Activated B cell treated with CpG ODN at 0.5 μM for 24 hours (primary cell): ENCODE data around the gene TSPEAR. TPM values are rescaled to one million over a fixed set of nuclear protein-coding genes. Genes with fewer than 3 reads are reported as not detected.
"Not testable (repeated sequence)": the region's sequence is repeated elsewhere in the genome, so short reads cannot be mapped to it uniquely, and the experiment has no call there.

Experiments used
- ATAC-seq: fragments of 200-7000 bp; cut with Tn5 transposase; one replicate; pipeline ENCODE4 v1.10.0; 2021; ENCODE audit warnings: low read depth, mild to moderate bottlenecking, moderate library complexity
- CTCF ChIA-PET: fragments of 350-600 bp; sonication (Branson Sonifier 250); formaldehyde crosslinking; loops from one replicate; lab custom pipeline; 2021; ENCODE audit warnings: antibody characterized with exemption; lab: Charles Lee
- POLR2A ChIA-PET: fragments of 350-600 bp; sonication (Branson Sonifier 250); formaldehyde crosslinking; loops from one replicate; lab custom pipeline; 2021; ENCODE audit warnings: antibody characterized with exemption; lab: Charles Lee
- DNase-seq: peaks from one replicate; pipeline ENCODE4 v3.0.0; 2022
- H3K27ac Mint-ChIP-seq: one replicate; pipeline ENCODE4 v1.8.0; 2020; ENCODE audit warnings: mixed read lengths
- H3K27me3 Mint-ChIP-seq: one replicate; pipeline ENCODE4 v1.8.0; 2021; ENCODE audit warnings: mixed read lengths
- H3K36me3 Mint-ChIP-seq: one replicate; pipeline ENCODE4 v1.8.0; 2021; ENCODE audit warnings: low read depth, mixed read lengths
- H3K4me1 Mint-ChIP-seq: one replicate; pipeline ENCODE4 v1.8.0; 2021; ENCODE audit warnings: mixed read lengths
- H3K4me3 Mint-ChIP-seq: one replicate; pipeline ENCODE4 v1.8.0; 2020; ENCODE audit warnings: mild to moderate bottlenecking, mixed read lengths
- H3K9me3 Mint-ChIP-seq: one replicate; pipeline ENCODE4 v1.8.0; 2020; ENCODE audit warnings: mixed read lengths
- intact Hi-C: fragments of 100-400 bp; cut with micrococcal nuclease; formaldehyde crosslinking; loops from one replicate; pipeline ENCODE4 v1.15.1; 2024
- total RNA-seq: library from RNA; stranded (reverse); gene quantifications from 2 replicates; pipeline ENCODE4 v1.2.3, GENCODE V29; 2022
- TF ChIP-seq, protein P1 (sequence below): fragments of 200-600 bp; IDR thresholded peaks from one replicate; pipeline ENCODE4 v1.8.0; 2022; ENCODE audit warnings: antibody characterized with exemption, mild to moderate bottlenecking

Gene TSPEAR
- total RNA-seq, 1 donor from 2014 or later = not detected

DNA sequence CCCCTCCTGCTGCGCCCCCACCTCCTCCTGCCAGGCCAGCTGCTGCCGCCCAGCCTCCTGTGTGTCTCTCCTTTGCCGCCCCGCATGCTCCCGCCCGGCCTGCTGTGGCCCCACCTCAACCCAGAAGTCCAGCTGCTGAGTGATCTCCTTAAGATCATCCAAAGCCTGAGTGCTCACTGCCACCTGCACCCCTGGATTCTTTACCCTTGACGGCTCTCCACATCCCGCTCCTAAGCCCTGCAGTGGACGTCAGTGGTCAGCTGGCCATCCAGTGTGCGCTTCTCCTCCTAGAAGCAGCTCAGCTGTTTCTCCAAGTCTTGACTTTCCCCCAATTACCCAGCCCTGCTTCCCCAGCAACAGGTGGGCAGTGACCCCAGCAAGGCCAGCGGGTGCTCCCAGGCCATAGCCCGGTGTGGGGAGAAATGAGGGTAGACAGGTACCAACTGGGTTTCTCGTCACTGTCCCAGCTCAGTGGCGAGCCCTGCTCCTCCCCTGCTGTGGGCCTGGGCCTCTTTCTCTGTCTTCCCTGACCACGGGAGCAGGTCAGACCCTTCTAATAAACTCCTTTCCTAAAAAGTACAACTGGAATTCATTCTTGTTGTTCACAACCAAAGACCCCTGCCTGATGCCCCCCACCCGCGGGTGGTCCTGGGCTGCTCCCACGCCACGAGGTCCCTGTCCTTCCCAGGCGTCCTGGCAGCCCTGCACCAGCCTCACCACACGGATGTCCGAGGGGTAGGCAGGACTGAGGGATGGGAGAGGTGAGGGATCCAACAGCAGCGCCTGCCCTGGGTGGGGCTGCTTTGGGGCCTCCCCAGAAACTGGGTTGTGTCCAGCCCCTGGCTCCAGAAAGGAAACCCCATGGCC is 109.5 kb downstream of the TSPEAR start:
- H3K4me3 Mint-ChIP-seq = no peak overlapping the region
- no peaks in the 10 kb centered on the region for H3K4me1 Mint-ChIP-seq
- DNase-seq (no peak), ATAC-seq (no peak)
- POLR2A ChIA-PET = no interaction called here
- no peaks in the 10 kb centered on the region for H3K36me3 Mint-ChIP-seq
- H3K27ac Mint-ChIP-seq = no peak overlapping the region
- CTCF ChIA-PET = no interaction called here
- peaks cover 15% of the 10 kb centered on the region for H3K9me3 Mint-ChIP-seq
- TF ChIP-seq, protein P1, sequence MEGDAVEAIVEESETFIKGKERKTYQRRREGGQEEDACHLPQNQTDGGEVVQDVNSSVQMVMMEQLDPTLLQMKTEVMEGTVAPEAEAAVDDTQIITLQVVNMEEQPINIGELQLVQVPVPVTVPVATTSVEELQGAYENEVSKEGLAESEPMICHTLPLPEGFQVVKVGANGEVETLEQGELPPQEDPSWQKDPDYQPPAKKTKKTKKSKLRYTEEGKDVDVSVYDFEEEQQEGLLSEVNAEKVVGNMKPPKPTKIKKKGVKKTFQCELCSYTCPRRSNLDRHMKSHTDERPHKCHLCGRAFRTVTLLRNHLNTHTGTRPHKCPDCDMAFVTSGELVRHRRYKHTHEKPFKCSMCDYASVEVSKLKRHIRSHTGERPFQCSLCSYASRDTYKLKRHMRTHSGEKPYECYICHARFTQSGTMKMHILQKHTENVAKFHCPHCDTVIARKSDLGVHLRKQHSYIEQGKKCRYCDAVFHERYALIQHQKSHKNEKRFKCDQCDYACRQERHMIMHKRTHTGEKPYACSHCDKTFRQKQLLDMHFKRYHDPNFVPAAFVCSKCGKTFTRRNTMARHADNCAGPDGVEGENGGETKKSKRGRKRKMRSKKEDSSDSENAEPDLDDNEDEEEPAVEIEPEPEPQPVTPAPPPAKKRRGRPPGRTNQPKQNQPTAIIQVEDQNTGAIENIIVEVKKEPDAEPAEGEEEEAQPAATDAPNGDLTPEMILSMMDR = no peak
- H3K27me3 Mint-ChIP-seq = peaks cover 30% of the 10 kb centered on the region
- intact Hi-C loops = no loop called here

DNA sequence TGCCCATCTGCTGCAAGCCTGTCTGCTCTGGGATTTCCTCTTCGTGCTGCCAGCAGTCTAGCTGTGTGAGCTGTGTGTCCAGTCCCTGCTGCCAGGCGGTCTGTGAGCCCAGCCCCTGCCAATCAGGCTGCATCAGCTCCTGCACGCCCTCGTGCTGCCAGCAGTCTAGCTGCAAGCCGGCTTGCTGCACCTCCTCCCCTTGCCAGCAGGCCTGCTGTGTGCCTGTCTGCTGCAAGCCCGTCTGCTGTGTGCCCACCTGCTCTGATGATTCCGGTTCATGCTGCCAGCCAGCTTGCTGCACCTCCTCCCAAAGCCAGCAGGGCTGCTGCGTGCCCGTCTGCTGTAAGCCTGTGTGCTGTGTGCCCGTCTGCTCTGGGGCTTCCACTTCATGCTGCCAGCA is 110.3 kb downstream of the TSPEAR start:
- H3K27ac Mint-ChIP-seq, CTCF ChIA-PET, H3K4me3 Mint-ChIP-seq, H3K36me3 Mint-ChIP-seq, intact Hi-C loops, H3K4me1 Mint-ChIP-seq, ATAC-seq, DNase-seq, POLR2A ChIA-PET: not testable (repeated sequence)
- peaks cover 12% of the 10 kb centered on the region for H3K9me3 Mint-ChIP-seq
- H3K27me3 Mint-ChIP-seq = peaks cover 26% of the 10 kb centered on the region

DNA sequence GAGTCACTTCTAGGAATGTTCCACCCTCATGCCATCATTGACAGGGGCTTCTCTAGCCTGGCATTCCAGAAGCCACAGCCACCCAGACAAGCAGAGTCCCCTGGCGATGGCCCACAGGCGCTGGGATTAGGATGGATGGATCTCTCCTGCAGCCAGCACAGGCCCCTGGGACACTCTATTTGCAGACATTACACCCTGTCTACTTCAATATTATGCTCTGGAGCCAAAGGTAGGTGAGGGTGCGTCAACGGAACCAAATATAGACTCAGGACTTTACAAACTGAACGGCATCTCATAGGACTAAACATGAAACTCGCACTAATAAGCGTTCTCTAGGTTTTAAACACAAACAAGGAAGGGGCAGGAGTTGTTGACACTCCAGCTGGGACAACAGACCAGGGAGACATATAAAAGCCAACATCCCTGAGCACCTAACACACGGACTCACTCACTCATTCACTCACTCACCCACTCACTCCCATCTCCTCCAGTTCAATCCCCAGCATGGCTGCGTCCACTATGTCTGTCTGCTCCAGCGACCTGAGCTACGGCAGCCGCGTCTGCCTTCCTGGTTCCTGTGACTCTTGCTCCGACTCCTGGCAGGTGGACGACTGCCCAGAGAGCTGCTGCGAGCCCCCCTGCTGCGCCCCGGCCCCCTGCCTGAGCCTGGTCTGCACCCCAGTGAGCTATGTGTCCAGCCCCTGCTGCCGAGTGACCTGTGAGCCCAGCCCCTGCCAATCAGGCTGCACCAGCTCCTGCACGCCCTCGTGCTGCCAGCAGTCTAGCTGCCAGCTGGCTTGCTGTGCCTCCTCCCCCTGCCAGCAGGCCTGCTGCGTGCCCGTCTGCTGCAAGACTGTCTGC is 111.0 kb downstream of the TSPEAR start, which contains the start of gene KRTAP10-7:
KRTAP10-7 (plus strand) TSS at position 480 of the 861 bp plus-strand sequence; CDS start at position 505, 25 bp downstream.
- CTCF ChIA-PET, H3K27ac Mint-ChIP-seq, intact Hi-C loops, ATAC-seq, H3K36me3 Mint-ChIP-seq, DNase-seq, H3K4me3 Mint-ChIP-seq, POLR2A ChIA-PET, H3K4me1 Mint-ChIP-seq, H3K9me3 Mint-ChIP-seq: not testable (repeated sequence)
- peaks cover 26% of the 10 kb centered on the region for H3K27me3 Mint-ChIP-seq

DNA sequence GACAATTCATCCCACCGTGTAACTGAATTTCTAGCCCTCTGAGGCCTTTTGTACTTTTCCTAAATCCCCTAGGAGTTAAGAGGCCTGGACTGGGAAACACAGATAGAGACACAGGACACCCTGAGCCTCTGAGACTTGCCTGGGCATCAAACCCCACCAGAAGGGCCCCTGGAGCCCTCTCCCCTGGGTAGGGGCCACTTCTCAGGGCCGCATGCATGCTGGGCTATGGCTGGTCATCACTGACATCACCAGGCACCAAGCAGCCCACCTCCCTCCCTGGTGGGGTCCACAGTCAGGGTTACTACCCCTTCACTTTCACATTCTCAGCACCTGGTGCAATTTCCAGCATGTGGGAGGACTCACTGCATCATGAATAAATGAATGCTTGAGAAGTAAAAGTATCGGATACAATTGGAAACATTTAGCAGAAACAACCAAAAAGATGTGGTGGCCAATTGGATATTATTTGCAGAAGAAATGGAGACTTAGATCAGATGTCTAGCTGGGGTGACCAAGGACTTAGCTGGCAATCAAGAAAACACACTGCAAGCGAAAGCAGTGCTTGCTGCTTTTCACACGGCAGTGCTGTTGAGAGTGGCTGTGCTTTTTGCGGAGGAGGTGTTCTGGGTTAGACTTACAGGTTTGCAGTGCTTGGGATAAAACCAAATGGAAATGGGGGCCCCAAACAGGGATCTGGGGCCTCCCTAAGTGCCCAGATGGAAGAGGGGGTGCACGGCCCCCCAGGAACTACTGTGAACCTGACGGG is 111.9 kb downstream of the TSPEAR start:
- Mint-ChIP-seq H3K4me3 (no peak overlapping the region), H3K9me3 (peaks cover 4% of the 10 kb centered on the region), H3K27me3 (peaks cover 23% of the 10 kb centered on the region), H3K36me3 (no peaks in the 10 kb centered on the region), H3K27ac (no peak overlapping the region), H3K4me1 (no peaks in the 10 kb centered on the region)
- POLR2A ChIA-PET = no interaction called here
- TF ChIP-seq, protein P1 = no peak
- no peak for ATAC-seq
- CTCF ChIA-PET = no interaction called here
- no peak for DNase-seq
- intact Hi-C loops = no loop called here

DNA sequence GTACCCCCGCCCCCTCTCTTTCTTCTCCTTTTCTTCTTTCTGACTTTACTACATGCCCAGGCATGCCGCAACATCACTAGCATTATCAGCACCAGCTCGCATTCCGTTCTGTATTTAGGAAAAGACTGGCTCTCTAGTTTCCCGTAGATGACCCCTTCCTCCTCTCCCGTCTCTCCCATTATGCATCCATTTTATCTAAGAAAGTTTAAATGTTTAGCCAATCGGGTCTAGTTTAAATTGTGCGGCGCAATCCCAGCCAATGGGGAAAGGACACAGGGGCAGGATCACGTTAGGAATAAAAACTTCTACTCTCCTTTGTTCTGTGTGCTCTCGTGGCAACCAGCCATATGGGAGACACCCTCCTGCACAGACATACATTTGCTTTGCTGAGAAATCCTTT is 113.3 kb downstream of the TSPEAR start:
- no peaks in the 10 kb centered on the region for H3K4me1 Mint-ChIP-seq
- no peak overlapping the region for H3K4me3 Mint-ChIP-seq
- ATAC-seq (no peak), DNase-seq (no peak)
- H3K27me3 Mint-ChIP-seq = peaks cover 19% of the 10 kb centered on the region
- no peaks in the 10 kb centered on the region for H3K36me3 Mint-ChIP-seq
- ChIA-PET POLR2A (no interaction called here), CTCF (no interaction called here)
- TF ChIP-seq, protein P1 = no peak
- peaks cover 4% of the 10 kb centered on the region for H3K9me3 Mint-ChIP-seq
- H3K27ac Mint-ChIP-seq = no peak overlapping the region
- intact Hi-C loops = no loop called here
